Activated CD8-positive, alpha-beta T cell treated with anti-CD3 and anti-CD28 coated beads, Interleukin-2, amount 10 ng/mL, durations not matched to agents 7 days and 5 days (primary cell): Measurements from ENCODE around the gene FRMPD4. TPM values are rescaled to one million over a fixed set of nuclear protein-coding genes. Genes with fewer than 3 reads are reported as not detected.

ENCODE experiments used
- ATAC-seq: fragments of 150-1000 bp; cut with Tn5 transposase; one replicate; pipeline ENCODE4 v1.10.0; 2021; ENCODE audit warnings: moderate library complexity
- CTCF ChIA-PET: fragments of 350-600 bp; sonication (Branson Sonifier 250); formaldehyde crosslinking; loops from one replicate; lab custom pipeline; 2021; ENCODE audit warnings: antibody characterized with exemption; lab: Charles Lee
- POLR2A ChIA-PET: fragments of 350-600 bp; sonication (Branson Sonifier 250); formaldehyde crosslinking; loops from one replicate; lab custom pipeline; 2021; ENCODE audit warnings: antibody characterized with exemption; lab: Charles Lee
- DNase-seq: peaks from one replicate; pipeline ENCODE4 v3.0.0-alpha.2; 2020
- H3K27ac Mint-ChIP-seq: one replicate; pipeline ENCODE4 v1.8.0; 2021; ENCODE audit warnings: mild to moderate bottlenecking, mixed read lengths
- H3K27me3 Mint-ChIP-seq: one replicate; pipeline ENCODE4 v1.8.0; 2021; ENCODE audit warnings: low read depth, mixed read lengths
- H3K36me3 Mint-ChIP-seq: one replicate; pipeline ENCODE4 v1.8.0; 2021; ENCODE audit warnings: low read depth, mixed read lengths
- H3K4me1 Mint-ChIP-seq: one replicate; pipeline ENCODE4 v1.8.0; 2021; ENCODE audit warnings: low read depth, mixed read lengths
- H3K4me3 Mint-ChIP-seq: one replicate; pipeline ENCODE4 v1.8.0; 2021; ENCODE audit warnings: mild to moderate bottlenecking, mixed read lengths
- H3K9me3 Mint-ChIP-seq: one replicate; pipeline ENCODE4 v1.8.0; 2022; ENCODE audit warnings: mixed read lengths; ENCODE audit not compliant: insufficient read depth
- total RNA-seq, 2 experiments: library from RNA; stranded (reverse); gene quantifications; one replicate each; pipeline ENCODE4 v1.2.3, GENCODE V29; 2021

Gene FRMPD4
- total RNA-seq, 2 experiments from 2014 or later, result not detected

DNA sequence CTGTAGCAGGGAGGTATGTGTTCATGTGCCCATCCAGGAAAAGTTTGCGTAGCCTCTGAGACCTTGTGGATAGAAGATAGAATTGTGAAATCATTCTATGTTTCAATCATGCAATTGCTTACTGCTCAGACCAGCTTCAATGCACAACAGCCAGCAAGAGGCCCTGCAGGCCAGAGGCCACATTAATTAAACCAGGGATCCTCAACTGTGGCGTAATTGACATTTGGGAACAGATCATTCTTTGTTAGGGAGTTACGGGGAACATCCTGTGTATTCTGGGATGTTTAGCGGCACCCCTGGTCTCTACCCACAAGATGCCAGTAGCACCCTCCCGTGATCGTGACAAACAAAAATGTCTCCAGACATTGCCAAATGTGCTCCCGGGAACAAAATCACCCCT, 566.4 kb downstream of the FRMPD4 start:
- H3K27ac Mint-ChIP-seq, result no peak overlapping the region

DNA sequence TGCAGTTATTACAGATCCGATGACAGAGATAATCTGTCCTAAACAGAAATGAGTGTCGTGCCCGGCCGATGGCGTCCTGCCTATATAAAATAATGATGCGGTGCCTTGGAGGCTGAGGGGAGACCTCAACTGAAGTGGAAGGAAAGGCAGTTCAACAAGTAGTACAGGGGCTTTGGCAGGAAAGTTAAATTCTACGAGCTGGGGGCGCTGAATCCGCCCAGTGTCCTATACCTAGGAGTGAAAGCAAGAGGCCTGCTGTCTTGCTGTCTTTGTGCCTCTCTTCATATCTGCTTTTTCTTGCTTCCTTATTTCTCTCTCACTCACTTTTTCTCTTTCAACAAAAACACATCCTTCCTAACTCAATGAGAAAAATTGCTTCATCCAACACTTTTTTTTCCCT, 570.8 kb downstream of the FRMPD4 start:
- Mint-ChIP-seq H3K4me1 (no peaks in the 10 kb centered on the region), H3K36me3 (no peaks in the 10 kb centered on the region), H3K27ac (no peak overlapping the region), H3K27me3 (no peaks in the 10 kb centered on the region), H3K4me3 (no peak overlapping the region), H3K9me3 (no peaks in the 10 kb centered on the region)
- CTCF ChIA-PET, result interaction anchor here (0.8 to 1.9 kb wide), 4 partner anchors 9 to 191 kb away, joined by 3 to 6 read pairs (median 4); no protein-coding TSS in a partner anchor
- ATAC-seq (no peak), DNase-seq (peak; percentile 33)
- POLR2A ChIA-PET, result interaction anchor here (0.6 kb wide), 1 partner anchor 144 kb away, joined by 3 read pairs; no protein-coding TSS in a partner anchor

More for the DNA sequence above, 566.4 kb downstream of the FRMPD4 start:
- peaks cover 3% of the 10 kb centered on the region for H3K27me3 Mint-ChIP-seq
- H3K4me1 Mint-ChIP-seq, result no peaks in the 10 kb centered on the region
- no peaks in the 10 kb centered on the region for H3K36me3 Mint-ChIP-seq
- H3K9me3 Mint-ChIP-seq, result no peaks in the 10 kb centered on the region
- no peak overlapping the region for H3K4me3 Mint-ChIP-seq
- ATAC-seq (no peak), DNase-seq (no peak)
- POLR2A ChIA-PET, result no interaction called here
- CTCF ChIA-PET, result no interaction called here

DNA sequence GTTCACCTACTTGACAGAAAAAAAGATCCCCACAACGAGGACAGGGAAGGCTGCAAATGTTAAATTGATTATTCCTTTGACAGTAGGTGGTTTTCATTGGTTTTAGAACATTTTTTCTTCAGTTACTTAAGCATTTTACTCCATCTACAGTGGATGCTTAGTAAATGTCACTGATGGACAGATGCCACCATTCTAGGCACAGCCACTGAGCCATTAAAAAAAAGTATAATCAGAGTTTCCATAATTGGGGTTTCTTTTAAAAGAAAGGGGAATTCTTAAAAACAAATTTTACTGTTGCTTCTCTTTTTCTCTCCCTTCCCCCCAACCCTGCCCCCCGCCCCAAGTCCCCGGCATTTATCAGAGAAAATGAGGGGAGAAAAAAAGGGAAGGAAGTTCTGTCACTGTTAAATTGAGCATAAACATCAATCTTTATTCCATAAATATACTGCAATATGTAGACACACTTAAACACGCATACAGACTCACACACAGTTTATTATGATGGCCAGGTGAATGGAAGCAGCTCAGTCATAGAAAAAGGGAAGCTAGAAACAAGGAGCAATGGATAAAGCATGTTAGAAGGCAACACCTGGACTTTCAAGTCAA, 573.3 kb downstream of the FRMPD4 start:
- ChIA-PET POLR2A (no interaction called here), CTCF (interaction anchor here (1.6 to 1.7 kb wide), 2 partner anchors 10 to 60 kb away, joined by 3 to 4 read pairs; no protein-coding TSS in a partner anchor)
- Mint-ChIP-seq H3K4me3 (no peak overlapping the region), H3K36me3 (no peaks in the 10 kb centered on the region), H3K4me1 (no peaks in the 10 kb centered on the region), H3K27me3 (no peaks in the 10 kb centered on the region), H3K27ac (no peak overlapping the region), H3K9me3 (no peaks in the 10 kb centered on the region)
- DNase-seq (no peak), ATAC-seq (no peak)

DNA sequence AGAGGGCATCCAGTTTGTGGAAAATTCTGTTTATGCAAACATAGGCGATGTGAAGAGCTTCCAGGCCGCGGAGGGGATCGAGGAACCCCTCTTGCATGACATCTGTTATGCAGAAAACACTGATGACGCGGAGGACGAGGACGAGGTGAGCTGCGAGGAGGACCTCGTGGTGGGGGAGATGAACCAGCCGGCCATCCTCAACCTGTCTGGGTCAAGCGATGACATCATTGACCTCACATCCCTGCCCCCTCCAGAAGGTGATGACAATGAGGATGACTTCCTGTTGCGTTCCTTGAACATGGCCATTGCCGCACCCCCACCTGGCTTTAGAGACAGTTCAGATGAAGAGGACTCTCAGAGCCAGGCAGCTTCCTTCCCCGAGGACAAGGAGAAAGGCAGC, 578.3 kb downstream of the FRMPD4 start:
- POLR2A ChIA-PET, result no interaction called here
- ATAC-seq (no peak), DNase-seq (no peak)
- no peak overlapping the region for H3K4me3 Mint-ChIP-seq
- no peaks in the 10 kb centered on the region for H3K27me3 Mint-ChIP-seq
- CTCF ChIA-PET, result no interaction called here
- no peaks in the 10 kb centered on the region for H3K4me1 Mint-ChIP-seq
- H3K9me3 Mint-ChIP-seq, result no peaks in the 10 kb centered on the region
- no peaks in the 10 kb centered on the region for H3K36me3 Mint-ChIP-seq
- H3K27ac Mint-ChIP-seq, result no peak overlapping the region

DNA sequence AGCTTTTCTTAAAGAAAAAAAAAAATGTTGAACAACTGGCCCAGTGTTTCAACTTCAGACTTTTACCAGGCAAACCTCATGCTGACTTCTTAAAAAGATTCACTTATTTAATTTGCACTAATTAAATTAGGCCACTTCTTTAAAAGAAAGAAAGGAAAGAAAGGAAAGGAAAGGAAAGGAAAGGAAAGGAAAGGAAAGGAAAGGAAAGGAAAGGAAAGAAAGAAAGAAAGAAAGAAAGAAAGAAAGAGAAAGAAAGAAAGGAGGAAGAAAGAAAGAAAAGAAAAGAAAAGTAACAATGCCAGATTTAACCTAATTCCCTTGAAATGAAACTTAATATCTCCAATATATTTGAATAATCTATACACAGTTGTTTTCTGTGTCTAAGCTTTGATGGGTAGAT, 581.6 kb downstream of the FRMPD4 start:
- CTCF ChIA-PET, result no interaction called here
- Mint-ChIP-seq H3K9me3 (no peaks in the 10 kb centered on the region), H3K4me1 (no peaks in the 10 kb centered on the region), H3K36me3 (no peaks in the 10 kb centered on the region), H3K4me3 (no peak overlapping the region), H3K27me3 (no peaks in the 10 kb centered on the region), H3K27ac (no peak overlapping the region)
- ATAC-seq, result no peak
- no peak for DNase-seq
- POLR2A ChIA-PET, result no interaction called here

DNA sequence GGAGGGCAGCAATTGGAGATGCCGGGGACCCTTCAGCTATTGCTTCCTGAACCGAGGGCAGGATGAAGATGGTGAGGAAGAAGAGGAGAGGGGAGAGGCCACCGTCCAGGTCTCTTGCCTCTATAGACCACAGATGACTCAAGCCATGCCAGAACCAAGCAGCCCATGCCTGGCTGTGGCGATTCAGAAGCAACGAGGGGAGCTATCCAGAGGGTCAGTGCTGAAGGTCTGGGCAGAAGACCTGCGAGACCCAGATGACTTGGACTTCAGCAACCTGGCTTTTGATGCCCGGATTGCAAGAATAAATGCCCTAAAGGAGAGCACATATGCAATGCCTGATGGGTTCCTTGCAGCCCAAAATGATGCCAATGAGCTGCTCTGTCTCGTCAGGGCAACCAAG, 582.8 kb downstream of the FRMPD4 start:
- POLR2A ChIA-PET, result no interaction called here

DNA sequence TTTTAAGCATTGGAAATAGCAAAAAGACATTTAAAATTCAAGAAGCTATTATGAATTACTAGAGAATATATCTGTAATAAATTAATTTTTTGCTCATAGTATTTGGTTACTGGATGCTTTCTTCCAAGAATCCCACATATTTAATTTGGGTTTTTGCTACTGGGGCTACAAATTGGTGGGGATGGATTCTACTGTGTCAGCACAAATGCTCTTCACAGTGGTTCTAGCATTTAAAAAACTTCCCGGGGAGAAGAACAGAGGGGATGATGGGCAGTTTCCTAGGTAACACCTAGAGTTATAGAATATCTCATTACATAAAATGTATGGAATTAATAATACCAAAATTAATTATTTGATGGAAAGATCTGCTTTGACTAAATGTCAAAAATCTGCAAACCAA, 584.0 kb downstream of the FRMPD4 start:
- no peak for DNase-seq
- no peaks in the 10 kb centered on the region for H3K36me3 Mint-ChIP-seq
- H3K9me3 Mint-ChIP-seq, result no peaks in the 10 kb centered on the region
- no peak overlapping the region for H3K27ac Mint-ChIP-seq
- H3K4me1 Mint-ChIP-seq, result no peaks in the 10 kb centered on the region
- CTCF ChIA-PET, result interaction anchor here (0.9 to 1.2 kb wide), 2 partner anchors 20 to 22 kb away, joined by 3 read pairs; no protein-coding TSS in a partner anchor
- no peak overlapping the region for H3K4me3 Mint-ChIP-seq
- H3K27me3 Mint-ChIP-seq, result peaks cover 3% of the 10 kb centered on the region
- no peak for ATAC-seq
- POLR2A ChIA-PET, result no interaction called here

More for the DNA sequence above, 582.8 kb downstream of the FRMPD4 start:
- H3K4me3 Mint-ChIP-seq, result no peak overlapping the region
- DNase-seq, result no peak
- H3K36me3 Mint-ChIP-seq, result no peaks in the 10 kb centered on the region
- no peak for ATAC-seq
- no peaks in the 10 kb centered on the region for H3K4me1 Mint-ChIP-seq
- CTCF ChIA-PET, result no interaction called here
- H3K27ac Mint-ChIP-seq, result no peak overlapping the region
- no peaks in the 10 kb centered on the region for H3K27me3 Mint-ChIP-seq
- H3K9me3 Mint-ChIP-seq, result no peaks in the 10 kb centered on the region

DNA sequence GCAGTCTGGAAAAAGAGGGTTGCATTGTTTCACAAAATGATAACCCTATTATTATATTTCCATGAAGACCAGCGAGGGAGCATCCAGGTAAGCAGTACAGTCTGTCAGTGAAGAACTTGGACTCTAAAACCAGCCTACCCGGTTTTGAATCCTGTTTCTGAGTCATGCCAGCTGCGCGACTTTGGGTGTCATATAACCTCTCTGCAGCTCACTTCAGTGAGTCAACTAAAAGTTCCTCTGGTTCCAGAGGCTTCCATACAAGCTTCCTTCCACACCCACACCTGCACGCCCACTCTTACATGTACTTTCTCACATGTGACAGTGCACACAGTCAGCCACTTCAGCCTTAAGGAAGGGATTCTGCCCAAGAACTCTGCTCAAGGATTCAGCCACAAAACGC, 603.1 kb downstream of the FRMPD4 start:
- ChIA-PET CTCF (no interaction called here), POLR2A (no interaction called here)

DNA sequence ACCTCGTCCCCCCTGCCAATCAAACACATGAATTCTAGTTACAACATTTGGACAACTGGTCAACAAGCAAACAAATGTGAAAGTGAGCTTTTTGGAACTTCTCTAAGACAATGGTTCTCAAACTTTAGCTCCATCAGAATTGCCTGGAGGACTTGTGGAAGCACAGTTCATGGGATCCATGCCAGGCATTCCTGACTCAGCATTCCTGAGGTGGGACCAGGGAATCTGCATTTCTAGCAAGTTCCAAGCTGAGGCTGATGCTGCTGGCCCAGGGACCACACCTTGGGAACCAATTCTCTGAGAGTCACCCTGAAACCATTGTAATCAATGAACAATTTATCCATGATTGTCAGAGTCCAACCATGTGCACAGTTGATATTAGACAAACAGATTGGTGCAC, 609.2 kb downstream of the FRMPD4 start:
- no peak for ATAC-seq
- Mint-ChIP-seq H3K4me3 (no peak overlapping the region), H3K4me1 (no peaks in the 10 kb centered on the region), H3K9me3 (no peaks in the 10 kb centered on the region), H3K27me3 (no peaks in the 10 kb centered on the region), H3K36me3 (no peaks in the 10 kb centered on the region), H3K27ac (no peak overlapping the region)
- DNase-seq, result no peak
- ChIA-PET CTCF (interaction anchor here (1.7 kb wide), 1 partner anchor 24 kb away, joined by 8 read pairs; no protein-coding TSS in a partner anchor), POLR2A (no interaction called here)

More for the DNA sequence above, 603.1 kb downstream of the FRMPD4 start:
- Mint-ChIP-seq H3K9me3 (no peaks in the 10 kb centered on the region), H3K36me3 (no peaks in the 10 kb centered on the region), H3K4me3 (no peak overlapping the region), H3K4me1 (no peaks in the 10 kb centered on the region), H3K27ac (no peak overlapping the region), H3K27me3 (peaks cover 2% of the 10 kb centered on the region)
- ATAC-seq (no peak), DNase-seq (no peak)

DNA sequence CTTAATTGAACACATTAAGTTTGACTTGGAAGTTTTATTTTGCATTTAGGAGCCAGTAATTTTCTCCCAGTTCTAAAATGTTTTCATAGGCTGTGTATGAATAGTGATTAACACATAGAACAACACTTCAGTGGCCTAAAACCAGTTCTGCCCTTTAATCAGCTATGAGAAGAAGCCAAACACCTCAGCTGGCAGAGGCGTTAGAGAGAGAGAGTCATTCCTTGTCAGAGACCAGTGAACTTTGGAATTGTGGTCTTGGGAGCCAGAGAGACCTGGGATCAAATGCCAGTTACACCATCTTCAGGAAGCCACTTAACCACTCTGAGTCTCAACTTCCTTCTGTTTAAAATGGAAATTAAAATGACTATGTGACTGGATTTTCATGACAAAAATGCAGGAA, 613.6 kb downstream of the FRMPD4 start:
- ATAC-seq (no peak), DNase-seq (no peak)
- H3K36me3 Mint-ChIP-seq, result no peaks in the 10 kb centered on the region
- ChIA-PET POLR2A (no interaction called here), CTCF (no interaction called here)
- H3K27ac Mint-ChIP-seq, result no peak overlapping the region
- peaks cover under 1% of the 10 kb centered on the region for H3K27me3 Mint-ChIP-seq
- H3K4me3 Mint-ChIP-seq, result no peak overlapping the region
- no peaks in the 10 kb centered on the region for H3K9me3 Mint-ChIP-seq
- no peaks in the 10 kb centered on the region for H3K4me1 Mint-ChIP-seq

DNA sequence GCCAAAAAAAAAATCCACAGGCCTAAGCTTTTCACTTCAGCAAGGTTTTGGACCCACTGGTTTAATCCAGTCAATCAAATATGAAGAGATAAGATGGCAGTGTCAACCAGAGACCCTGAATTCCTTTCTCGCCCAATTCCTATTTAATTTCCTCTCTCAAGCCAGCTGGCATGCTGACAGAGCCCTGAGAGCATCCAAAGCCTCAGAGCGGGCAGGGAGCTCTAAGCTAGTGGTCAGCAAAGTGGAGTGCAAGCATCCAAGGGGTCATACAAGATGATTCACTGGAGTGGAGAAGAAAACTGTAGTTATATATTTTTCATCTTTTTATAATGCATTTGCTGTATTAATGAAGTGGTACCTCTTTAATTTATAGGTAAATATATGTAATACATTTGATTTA, 615.1 kb downstream of the FRMPD4 start:
- H3K27ac Mint-ChIP-seq, result no peak overlapping the region

DNA sequence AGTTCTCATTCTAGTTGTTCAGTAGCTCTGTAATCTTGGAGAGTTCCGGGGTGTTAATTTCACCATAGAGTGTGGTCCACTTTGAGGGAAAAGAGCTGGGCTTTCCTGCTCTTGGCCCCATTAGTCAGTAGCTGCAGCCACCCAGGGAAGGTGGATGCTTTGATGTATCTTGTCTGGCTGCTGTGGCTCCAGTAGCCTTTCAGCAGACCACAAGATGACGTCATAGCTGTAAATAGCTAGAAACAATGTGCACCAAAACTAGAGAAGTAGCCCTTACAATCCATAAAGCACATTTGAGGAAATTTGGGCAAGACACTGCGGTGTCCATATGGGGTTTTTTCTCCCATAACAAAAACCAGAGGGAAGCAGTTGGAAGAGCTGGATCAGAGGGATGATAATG, 620.0 kb downstream of the FRMPD4 start:
- H3K27ac Mint-ChIP-seq, result no peak overlapping the region
- H3K27me3 Mint-ChIP-seq, result peaks cover 9% of the 10 kb centered on the region
- DNase-seq (no peak), ATAC-seq (no peak)
- ChIA-PET CTCF (no interaction called here), POLR2A (no interaction called here)
- H3K4me1 Mint-ChIP-seq, result no peaks in the 10 kb centered on the region
- no peaks in the 10 kb centered on the region for H3K9me3 Mint-ChIP-seq
- no peak overlapping the region for H3K4me3 Mint-ChIP-seq
- no peaks in the 10 kb centered on the region for H3K36me3 Mint-ChIP-seq

More for the DNA sequence above, 615.1 kb downstream of the FRMPD4 start:
- ATAC-seq (no peak), DNase-seq (no peak)
- H3K27me3 Mint-ChIP-seq, result peaks cover 3% of the 10 kb centered on the region
- CTCF ChIA-PET, result no interaction called here
- no peaks in the 10 kb centered on the region for H3K9me3 Mint-ChIP-seq
- POLR2A ChIA-PET, result no interaction called here
- H3K4me1 Mint-ChIP-seq, result no peaks in the 10 kb centered on the region
- no peaks in the 10 kb centered on the region for H3K36me3 Mint-ChIP-seq
- no peak overlapping the region for H3K4me3 Mint-ChIP-seq
